HFFc6 (cell line): ENCODE results near the gene VAMP3. TPM values are rescaled to one million over a fixed set of nuclear protein-coding genes. Genes with fewer than 3 reads are reported as not detected.

Experiments used
- DNase-seq: peaks from one replicate; pipeline ENCODE4 v3.0.0-alpha.2; 2018
- H3K27ac Mint-ChIP-seq: 2 replicates; pipeline ENCODE4 v1.8.0; 2020; ENCODE audit warnings: mild to moderate bottlenecking, mixed read lengths
- H3K27me3 Mint-ChIP-seq: 2 replicates; pipeline ENCODE4 v1.8.0; 2021; ENCODE audit warnings: mild to moderate bottlenecking, moderate library complexity, mixed read lengths; ENCODE audit not compliant: insufficient read depth
- H3K36me3 Mint-ChIP-seq: 2 replicates; pipeline ENCODE4 v1.8.0; 2021; ENCODE audit warnings: low read depth, mixed read lengths
- H3K4me1 Mint-ChIP-seq: 2 replicates; pipeline ENCODE4 v1.8.0; 2020; ENCODE audit warnings: low read depth, mixed read lengths
- H3K4me3 Mint-ChIP-seq: 2 replicates; pipeline ENCODE4 v1.8.0; 2020; ENCODE audit warnings: mild to moderate bottlenecking, moderate library complexity, mixed read lengths
- H3K9me3 Mint-ChIP-seq: 2 replicates; pipeline ENCODE4 v1.8.0; 2020; ENCODE audit warnings: mild to moderate bottlenecking, mixed read lengths
- total RNA-seq, 6 experiments: library from RNA; stranded (reverse); fragmentation: NEBNext Ultra II Directional; extraction: Animal tissue kit (Norgen Biotek cat#: 25700); gene quantifications; 2 replicates in 1 of 6; 3 replicates in 5 of 6; pipeline ENCODE4 v1.2.3, GENCODE V29; 2021
- TF ChIP-seq, protein P1 (sequence below): fragments of 200-600 bp; sonication (generic); IDR thresholded peaks from 2 replicates; pipeline ENCODE4 v1.5.0; 2021; ENCODE audit warnings: antibody characterized with exemption, mild to moderate bottlenecking

VAMP3 gene
- total RNA-seq, 6 experiments from 2014 or later, result 138 to 179 (median 163) TPM

GRCh38 chr1:7778133-7778628 is 7.1 kb downstream of the VAMP3 start:
- H3K27me3 Mint-ChIP-seq, result peaks cover 3% of the 10 kb centered on the region
- H3K9me3 Mint-ChIP-seq, result no peaks in the 10 kb centered on the region
- H3K36me3 Mint-ChIP-seq, result peaks cover 24% of the 10 kb centered on the region
- TF ChIP-seq, protein P1, sequence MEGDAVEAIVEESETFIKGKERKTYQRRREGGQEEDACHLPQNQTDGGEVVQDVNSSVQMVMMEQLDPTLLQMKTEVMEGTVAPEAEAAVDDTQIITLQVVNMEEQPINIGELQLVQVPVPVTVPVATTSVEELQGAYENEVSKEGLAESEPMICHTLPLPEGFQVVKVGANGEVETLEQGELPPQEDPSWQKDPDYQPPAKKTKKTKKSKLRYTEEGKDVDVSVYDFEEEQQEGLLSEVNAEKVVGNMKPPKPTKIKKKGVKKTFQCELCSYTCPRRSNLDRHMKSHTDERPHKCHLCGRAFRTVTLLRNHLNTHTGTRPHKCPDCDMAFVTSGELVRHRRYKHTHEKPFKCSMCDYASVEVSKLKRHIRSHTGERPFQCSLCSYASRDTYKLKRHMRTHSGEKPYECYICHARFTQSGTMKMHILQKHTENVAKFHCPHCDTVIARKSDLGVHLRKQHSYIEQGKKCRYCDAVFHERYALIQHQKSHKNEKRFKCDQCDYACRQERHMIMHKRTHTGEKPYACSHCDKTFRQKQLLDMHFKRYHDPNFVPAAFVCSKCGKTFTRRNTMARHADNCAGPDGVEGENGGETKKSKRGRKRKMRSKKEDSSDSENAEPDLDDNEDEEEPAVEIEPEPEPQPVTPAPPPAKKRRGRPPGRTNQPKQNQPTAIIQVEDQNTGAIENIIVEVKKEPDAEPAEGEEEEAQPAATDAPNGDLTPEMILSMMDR, result no peak
- H3K4me3 Mint-ChIP-seq, result no peak overlapping the region
- no peak overlapping the region for H3K27ac Mint-ChIP-seq
- H3K4me1 Mint-ChIP-seq, result peaks cover 22% of the 10 kb centered on the region
- no peak for DNase-seq

DNA sequence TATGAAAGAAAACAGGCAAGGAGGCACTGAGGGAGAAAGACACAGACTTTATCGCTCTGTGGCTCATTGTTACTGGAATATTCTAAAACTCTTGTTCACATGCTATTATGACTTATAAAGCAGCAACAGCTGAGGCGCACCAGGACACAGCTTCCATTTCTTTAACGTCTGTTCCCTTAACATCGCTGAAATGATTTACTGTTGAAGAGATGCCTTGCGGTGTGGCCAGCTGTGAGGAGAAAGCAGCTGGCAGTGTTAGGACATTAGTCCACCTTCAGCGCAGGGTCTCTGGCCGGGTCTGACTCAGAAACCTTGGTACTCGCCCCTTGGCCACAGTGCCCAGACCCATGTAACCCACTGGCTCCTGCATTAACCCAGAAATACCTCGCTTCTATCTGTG is 9.9 kb downstream of the VAMP3 start:
- Mint-ChIP-seq H3K4me1 (peaks cover 9% of the 10 kb centered on the region), H3K4me3 (no peak overlapping the region), H3K36me3 (peaks cover 19% of the 10 kb centered on the region), H3K27me3 (peaks cover 3% of the 10 kb centered on the region), H3K9me3 (no peaks in the 10 kb centered on the region), H3K27ac (no peak overlapping the region)
- no peak for DNase-seq
- TF ChIP-seq, protein P1, result no peak

- Mint-ChIP-seq H3K36me3 (peaks cover 23% of the 10 kb centered on the region), H3K9me3 (no peaks in the 10 kb centered on the region), H3K27me3 (peaks cover 3% of the 10 kb centered on the region), H3K27ac (no peak overlapping the region), H3K4me1 (peaks cover 9% of the 10 kb centered on the region), H3K4me3 (no peak overlapping the region)
- no peak for DNase-seq
- TF ChIP-seq, protein P1, result no peak
Observed at GRCh38 chr1:7781501-7781900, 10.4 kb downstream of the VAMP3 start.

DNA sequence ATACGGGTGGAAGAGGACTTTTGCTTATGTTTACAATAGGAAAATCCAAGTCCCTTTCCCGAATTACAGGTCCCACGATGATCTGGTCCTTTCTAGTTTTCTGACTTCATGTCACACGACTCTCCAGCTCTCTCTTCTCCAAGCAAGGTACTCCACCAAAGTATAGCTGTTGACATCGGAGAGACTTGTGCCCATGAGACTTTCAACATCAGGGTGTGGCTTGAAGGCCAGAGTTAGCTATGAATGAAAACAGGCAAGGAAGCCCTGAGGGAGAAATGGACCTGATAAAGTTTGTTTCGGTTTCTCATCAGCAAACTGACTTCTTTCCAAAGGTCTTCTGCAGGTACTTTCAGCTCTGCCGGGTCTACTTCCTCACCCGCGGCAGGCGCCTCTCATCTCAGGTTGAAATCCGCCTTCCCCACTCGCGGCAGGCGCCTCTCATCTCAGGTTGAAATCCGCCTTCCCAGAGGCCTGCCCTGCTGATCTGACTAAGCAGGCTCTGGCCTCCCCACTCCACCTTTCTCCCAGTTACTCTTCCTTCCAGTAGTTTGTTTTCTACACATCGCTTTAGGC is 10.9 kb downstream of the VAMP3 start:
- H3K4me1 Mint-ChIP-seq, result peaks cover 9% of the 10 kb centered on the region

DNA sequence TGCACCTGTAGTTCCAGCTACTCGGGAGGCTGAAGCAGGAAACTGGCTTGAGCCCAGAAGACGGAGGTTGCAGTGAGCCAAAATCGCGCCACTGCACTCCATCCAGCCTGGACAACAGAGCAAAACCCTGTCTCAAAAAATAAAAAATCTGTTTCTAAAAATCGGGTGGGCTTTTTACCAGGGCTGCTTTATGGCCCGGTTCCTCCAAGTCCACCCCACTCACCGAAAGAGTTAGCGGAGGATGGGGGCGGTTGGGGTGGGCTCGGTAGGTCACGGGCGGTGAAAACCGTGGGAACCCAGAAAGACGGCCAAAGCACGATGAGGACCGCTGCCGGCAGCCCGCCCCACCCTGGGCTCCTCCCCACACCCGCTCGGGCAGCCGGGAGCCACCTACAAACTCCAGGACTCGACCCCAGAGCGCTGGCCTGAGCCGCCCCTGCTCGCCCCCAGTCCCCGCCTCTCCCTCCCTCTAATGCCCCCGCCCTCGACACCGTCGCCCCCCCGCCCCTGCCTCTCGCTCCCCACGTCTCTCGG is 12.1 kb downstream of the VAMP3 start:
- Mint-ChIP-seq H3K9me3 (no peaks in the 10 kb centered on the region), H3K27ac (peak overlapping the region; percentile 82), H3K36me3 (peaks cover 23% of the 10 kb centered on the region), H3K4me3 (peak overlapping the region; percentile 88), H3K27me3 (peaks cover 3% of the 10 kb centered on the region), H3K4me1 (peaks cover 9% of the 10 kb centered on the region)
- TF ChIP-seq, protein P1, result no peak
- DNase-seq, result peak; percentile 30

More for the DNA sequence above, 10.9 kb downstream of the VAMP3 start:
- no peak overlapping the region for H3K27ac Mint-ChIP-seq
- no peak for DNase-seq
- H3K36me3 Mint-ChIP-seq, result peaks cover 23% of the 10 kb centered on the region
- no peaks in the 10 kb centered on the region for H3K9me3 Mint-ChIP-seq
- TF ChIP-seq, protein P1, result no peak
- peaks cover 3% of the 10 kb centered on the region for H3K27me3 Mint-ChIP-seq
- no peak overlapping the region for H3K4me3 Mint-ChIP-seq
